ENCODE data around the gene GALNT14.

DNA sequence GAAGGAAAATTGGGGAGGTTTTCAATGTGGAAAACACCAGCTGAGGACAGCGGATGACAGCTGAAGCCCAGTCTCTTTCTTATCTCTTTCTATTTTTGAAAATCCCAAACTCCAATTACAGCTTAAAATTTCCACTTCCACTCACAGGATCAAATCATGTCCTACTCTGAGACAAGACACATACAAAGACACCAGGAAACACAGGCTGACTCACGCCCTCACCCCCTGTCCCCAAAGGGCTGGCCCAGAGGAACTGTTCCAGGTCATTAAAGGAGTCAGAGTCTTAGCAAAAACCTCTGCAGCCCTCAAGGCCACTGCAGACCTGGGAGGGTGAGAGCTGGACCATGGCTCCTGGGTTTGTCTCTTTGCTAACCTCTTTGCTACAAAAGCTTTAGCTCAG is 187.9 kb downstream of the GALNT14 start:
- TF ChIP-seq POLR2A (IDR thresholded peaks at IDR 0.05; ENCODE audit: low read length) (no peak), GATA1 (IDR thresholded peaks at IDR 0.05; ENCODE audit: low read depth, low read length) (no peak)

Data from erythroblast (primary cell).